HS-27A (cell line): Measurements from ENCODE around the gene PKN3.
A peak's percentile ranks its signal among the peaks of the same experiment; 100 is the strongest.
"Not testable (repeated sequence)": the region's sequence is repeated elsewhere in the genome, so short reads cannot be mapped to it uniquely, and the experiment has no call there.

Experiments used
- DNase-seq: peaks from one replicate; pipeline ENCODE4 v3.0.0-alpha.2; 2012; ENCODE audit warnings: low read depth, missing footprints

The PKN3 gene

GRCh38 chr9:128702445-128702948 lies at the start of gene PKN3:
Gene PKN3, plus strand, starts transcription at chr9:128702503. Its CDS starts 413 bp downstream, at chr9:128702916.
- peak; percentile 71 for DNase-seq

- no peak for DNase-seq
Measured at GRCh38 chr9:128653908-128654307, 48.4 kb upstream of the PKN3 start.

- no peak for DNase-seq
Measured at GRCh38 chr9:128654481-128654880, 47.8 kb upstream of the PKN3 start.

GRCh38 chr9:128656416-128657343 lies 45.6 kb upstream of the PKN3 start, which contains the start of gene DYNC2I2:
Gene DYNC2I2, minus strand, starts transcription at chr9:128656847. Its CDS starts 121 bp downstream, at chr9:128656726.
- DNase-seq, result peak; percentile 94

GRCh38 chr9:128657344-128657704 lies 45.0 kb upstream of the PKN3 start:
- no peak for DNase-seq

- DNase-seq, result no peak
Measured at GRCh38 chr9:128657796-128658195, 44.5 kb upstream of the PKN3 start.

- not testable (repeated sequence) for DNase-seq
Measured at GRCh38 chr9:128666481-128666941, 35.8 kb upstream of the PKN3 start.

- DNase-seq, result no peak
Measured at GRCh38 chr9:128669786-128670185, 32.5 kb upstream of the PKN3 start.

GRCh38 chr9:128675382-128675781 lies 26.9 kb upstream of the PKN3 start:
- no peak for DNase-seq

- DNase-seq, result no peak
Measured at GRCh38 chr9:128677794-128678193, 24.5 kb upstream of the PKN3 start.

GRCh38 chr9:128683340-128684064 lies 18.8 kb upstream of the PKN3 start:
- DNase-seq, result no peak

- DNase-seq, result no peak
Measured at GRCh38 chr9:128684065-128684324, 18.3 kb upstream of the PKN3 start.

GRCh38 chr9:128684325-128685199 lies 17.7 kb upstream of the PKN3 start:
- no peak for DNase-seq

GRCh38 chr9:128685636-128686489 lies 16.4 kb upstream of the PKN3 start:
- DNase-seq, result no peak

- DNase-seq, result no peak
Measured at GRCh38 chr9:128687453-128687852, 14.8 kb upstream of the PKN3 start.

- peak; percentile 57 for DNase-seq
Measured at GRCh38 chr9:128688501-128689292, 13.6 kb upstream of the PKN3 start, which contains the start of gene SET. Gene SET, plus strand, starts transcription at chr9:128689222. Its CDS starts 361 bp downstream, at chr9:128689583.

GRCh38 chr9:128689293-128689774 lies 13.0 kb upstream of the PKN3 start:
- no peak for DNase-seq

GRCh38 chr9:128689820-128690683 lies 12.3 kb upstream of the PKN3 start:
- no peak for DNase-seq

GRCh38 chr9:128690684-128691034 lies 11.6 kb upstream of the PKN3 start:
- DNase-seq, result no peak
